Liver (tissue), 9 donors: Measurements from ENCODE around the gene RGS10. TPM values are rescaled to one million over a fixed set of nuclear protein-coding genes. Genes with fewer than 3 reads are reported as not detected.

ENCODE experiments used
- DNase-seq: peaks from one replicate; pipeline ENCODE4 v3.0.0-alpha.2; 2017; ENCODE audit warnings: low spot score
- H3K27ac ChIP-seq, 2 donors: one replicate each; pipeline ENCODE4 v1.7.0; 2013; ENCODE audit warnings: inconsistent platforms in 2 of 2, low read length in 2 of 2, control low read depth in 1 of 2, low read depth in 1 of 2, mild to moderate bottlenecking in 1 of 2
- H3K27me3 ChIP-seq, 4 donors: one replicate each; pipeline versions ENCODE4 v1.6.1 to v1.7.0; 2013; ENCODE audit warnings: low read length in 3 of 4, inconsistent platforms in 1 of 4, mild to moderate bottlenecking in 1 of 4, moderate library complexity in 1 of 4; ENCODE audit not compliant: control insufficient read depth in 4 of 4, insufficient read depth in 4 of 4
- H3K36me3 ChIP-seq, 4 donors: one replicate each; pipeline versions ENCODE4 v1.6.1 to v1.7.0; 2013; ENCODE audit warnings: low read length in 3 of 4, mild to moderate bottlenecking in 3 of 4, low read depth in 1 of 4, moderate library complexity in 1 of 4; ENCODE audit not compliant: control insufficient read depth in 4 of 4, insufficient read depth in 3 of 4
- H3K4me1 ChIP-seq, 4 donors: one replicate each; pipeline versions ENCODE4 v1.6.1 to v1.7.0; 2013; ENCODE audit warnings: low read length in 3 of 4, mild to moderate bottlenecking in 3 of 4, moderate library complexity in 1 of 4; ENCODE audit not compliant: control insufficient read depth in 4 of 4, insufficient read depth in 4 of 4
- H3K4me3 ChIP-seq, 3 donors: one replicate each; pipeline versions ENCODE4 v1.6.1 to v1.7.0; 2013; ENCODE audit warnings: low read length in 3 of 3, control low read depth in 1 of 3, low read depth in 1 of 3, mild to moderate bottlenecking in 1 of 3
- H3K9ac ChIP-seq, 2 donors: one replicate each; pipeline ENCODE4 v1.7.0; 2013; ENCODE audit warnings: low read length in 2 of 2, mild to moderate bottlenecking in 2 of 2, moderate library complexity in 2 of 2, control low read depth in 1 of 2, low read depth in 1 of 2
- H3K9me3 ChIP-seq, 4 donors: one replicate each; pipeline versions ENCODE4 v1.6.1 to v1.7.0; 2013; ENCODE audit warnings: low read length in 3 of 4; ENCODE audit not compliant: control insufficient read depth in 4 of 4
- CTCF ChIP-seq: fragments of 150-350 bp; IDR thresholded peaks from 2 replicates; pipeline ENCODE4 v1.5.1; 2017; ENCODE audit warnings: improper control_type of control experiment, low read depth, low read length; ENCODE audit not compliant: missing input control
- EGR1 ChIP-seq, 2 donors: IDR thresholded peaks; 2 replicates each; pipeline ENCODE4 v1.6.1; 2016 to 2018; ENCODE audit warnings: antibody characterized with exemption in 2 of 2, low read depth in 2 of 2
- FOXA1 ChIP-seq: IDR thresholded peaks from 2 replicates; pipeline ENCODE4 v1.6.1; 2016; ENCODE audit warnings: antibody characterized with exemption
- FOXA2 ChIP-seq: IDR thresholded peaks from 2 replicates; pipeline ENCODE4 v1.6.1; 2016; ENCODE audit warnings: antibody characterized with exemption
- GABPA ChIP-seq, 2 donors: IDR thresholded peaks in 1 of 2; conservative IDR thresholded peaks in 1 of 2; 2 replicates each; pipeline ENCODE4 v1.6.1; 2016; ENCODE audit warnings: antibody characterized with exemption in 2 of 2, mild to moderate bottlenecking in 1 of 2, moderate library complexity in 1 of 2
- HNF4A ChIP-seq, 2 donors: conservative IDR thresholded peaks; 2 replicates each; pipeline ENCODE4 v1.6.1; 2016; ENCODE audit warnings: antibody characterized with exemption in 2 of 2, mild to moderate bottlenecking in 2 of 2
- HNF4G ChIP-seq: IDR thresholded peaks from 2 replicates; pipeline ENCODE4 v1.6.1; 2016; ENCODE audit warnings: antibody characterized with exemption
- MAX ChIP-seq: IDR thresholded peaks from 2 replicates; pipeline ENCODE4 v1.6.1; 2016; ENCODE audit warnings: antibody characterized with exemption
- NR2F2 ChIP-seq: IDR thresholded peaks from 2 replicates; pipeline ENCODE4 v1.6.1; 2016; ENCODE audit warnings: antibody characterized with exemption
- REST ChIP-seq: IDR thresholded peaks from 2 replicates; pipeline ENCODE4 v1.6.1; 2016; ENCODE audit warnings: antibody characterized with exemption, mild to moderate bottlenecking
- RXRA ChIP-seq, 2 donors: IDR thresholded peaks; 2 replicates each; pipeline ENCODE4 v1.6.1; 2017 to 2018; ENCODE audit warnings: antibody characterized with exemption in 2 of 2, mild to moderate bottlenecking in 1 of 2
- SP1 ChIP-seq: IDR thresholded peaks from 2 replicates; pipeline ENCODE4 v1.6.1; 2018; ENCODE audit warnings: antibody characterized with exemption, mild to moderate bottlenecking
- TAF1 ChIP-seq: conservative IDR thresholded peaks from 2 replicates; pipeline ENCODE4 v1.6.1; 2016; ENCODE audit warnings: antibody characterized with exemption, mild to moderate bottlenecking
- YY1 ChIP-seq: IDR thresholded peaks from 2 replicates; pipeline ENCODE4 v1.6.1; 2016; ENCODE audit warnings: antibody characterized with exemption, mild to moderate bottlenecking
- ZBTB33 ChIP-seq: IDR thresholded peaks from 2 replicates; pipeline ENCODE4 v1.6.1; 2016; ENCODE audit warnings: antibody characterized with exemption
- WGBS: extraction: QIAGEN DNeasy Blood & Tissue Kit; methylation state at CpG from one replicate; pipeline ENCODE4 v1.1.7; 2013; 5-methylcytosine and 5-hydroxymethylcytosine counted together
- polyA plus RNA-seq, 2 donors: library from polyadenylated mRNA; stranded (reverse) in 1 of 2; unstranded in 1 of 2; fragments of 200-250 nt in 1 of 2; fragments of >200 nt in 1 of 2; fragmentation: Nextera tagmentation in 1 of 2; extraction: Ambion mirVana in 1 of 2; gene quantifications; one replicate each; pipeline versions ENCODE4 v1.2.1 to v1.2.3, GENCODE V29; 2013 to 2015
- total RNA-seq, 2 donors: library from RNA; depleted of rRNA; stranded (reverse); fragments of >200 nt; gene quantifications; one replicate each; pipeline ENCODE4 v1.2.3, GENCODE V29; 2014
- donor health status: healthy.
- donor health status: healthy.
- donor health status: healthy.
- donor health status: healthy.
- donor health status: healthy.

Gene RGS10
- total and polyA plus RNA-seq, 4 donors, result 1.8 to 51.9 (median 2.2) TPM

GRCh38 chr10:119518936-119519335, 23.6 kb downstream of the RGS10 start:
- TF ChIP-seq ZBTB33, result no peak
- TF ChIP-seq FOXA1, result no peak
- no peak for TF ChIP-seq FOXA2
- TF ChIP-seq RXRA (IDR thresholded peaks at IDR 0.05), result no peak
- no peak for TF ChIP-seq TAF1
- TF ChIP-seq MAX, result no peak
- TF ChIP-seq HNF4A (conservative IDR thresholded peaks at IDR 0.05), result no peak
- TF ChIP-seq NR2F2, result no peak
- TF ChIP-seq REST, result no peak
- H3K4me3 ChIP-seq, result no peak overlapping the region
- WGBS, result 95% methylated on average over 10 of the region's 10 CpGs
- H3K9me3 ChIP-seq, result no peaks in the 10 kb centered on the region
- no peaks in the 10 kb centered on the region for H3K36me3 ChIP-seq
- DNase-seq, result no peak
- H3K27ac ChIP-seq, result no peak overlapping the region
- H3K4me1 ChIP-seq, result peaks cover 0 to 3% (median 0%) of the 10 kb centered on the region in 4 donors
- no peak overlapping the region for H3K9ac ChIP-seq
- H3K27me3 ChIP-seq, result no peaks in the 10 kb centered on the region

- TF ChIP-seq FOXA2 (no peak), CTCF (no peak), EGR1 (IDR thresholded peaks at IDR 0.05; ENCODE audit: low read depth in 2 of 2) (no peak), FOXA1 (no peak), REST (no peak), HNF4A (conservative IDR thresholded peaks at IDR 0.05) (no peak), TAF1 (no peak), YY1 (no peak), HNF4G (no peak), GABPA (IDR thresholded peaks at IDR 0.05 in 1 of 2, conservative IDR thresholded peaks at IDR 0.05 in 1 of 2) (no peak), SP1 (no peak)
- peaks cover 0 to 3% (median 0%) of the 10 kb centered on the region in 4 donors for H3K4me1 ChIP-seq
- DNase-seq, result no peak
- no peaks in the 10 kb centered on the region for H3K9me3 ChIP-seq
- H3K4me3 ChIP-seq, result no peak overlapping the region
- WGBS, result 85% methylated on average over 9 of the region's 9 CpGs
- peak overlapping the region; percentile 19 to 27 for H3K27ac ChIP-seq
- H3K36me3 ChIP-seq, result no peaks in the 10 kb centered on the region
- no peaks in the 10 kb centered on the region for H3K27me3 ChIP-seq
- no peak overlapping the region for H3K9ac ChIP-seq
These were observed 24.3 kb downstream of the RGS10 start for GRCh38 chr10:119518176-119518575.
